Hepatocyte (in vitro differentiated cells): ENCODE measurements around the gene PHEX. TPM values are rescaled to one million over a fixed set of nuclear protein-coding genes. Genes with fewer than 3 reads are reported as not detected.

Source experiments
- DNase-seq: peaks from one replicate; pipeline ENCODE4 v3.0.0-alpha.2; 2016; ENCODE audit warnings: low spot score
- H2AFZ ChIP-seq: fragments of 200-600 bp; sonication (generic); 2 replicates; pipeline ENCODE4 v1.6.0; 2016; ENCODE audit warnings: antibody characterized with exemption, mild to moderate bottlenecking
- H3K27ac ChIP-seq: fragments of 200-600 bp; sonication (generic); 2 replicates; pipeline ENCODE4 v1.5.1; 2016; ENCODE audit warnings: mild to moderate bottlenecking
- H3K27me3 ChIP-seq: fragments of 200-600 bp; sonication (generic); 2 replicates; pipeline ENCODE4 v1.6.1; 2016
- H3K36me3 ChIP-seq: fragments of 200-600 bp; sonication (generic); replicated peaks from 2 replicates; pipeline ENCODE4 v1.5.1; 2016; ENCODE audit warnings: low read depth; ENCODE audit not compliant: insufficient read depth
- H3K4me1 ChIP-seq: fragments of 200-600 bp; sonication (generic); 2 replicates; pipeline ENCODE4 v1.5.1; 2016; ENCODE audit warnings: mild to moderate bottlenecking, moderate library complexity; ENCODE audit not compliant: insufficient read depth
- H3K4me2 ChIP-seq: fragments of 200-600 bp; sonication (generic); 2 replicates; pipeline ENCODE4 v1.6.0; 2016
- H3K4me3 ChIP-seq: fragments of 200-600 bp; sonication (generic); 2 replicates; pipeline ENCODE4 v1.5.1; 2016; ENCODE audit warnings: mild to moderate bottlenecking
- H3K79me2 ChIP-seq: fragments of 200-600 bp; sonication (generic); 2 replicates; pipeline ENCODE4 v1.6.0; 2017; ENCODE audit warnings: mild to moderate bottlenecking
- H3K9me2 ChIP-seq: fragments of 200-600 bp; sonication (generic); replicated peaks from 2 replicates; pipeline ENCODE4 v1.6.0; 2017; ENCODE audit warnings: mild to moderate bottlenecking; ENCODE audit not compliant: insufficient read depth
- H3K9me3 ChIP-seq: fragments of 200-600 bp; sonication (generic); 2 replicates; pipeline ENCODE4 v1.5.1; 2016; ENCODE audit warnings: low read depth, mild to moderate bottlenecking
- H4K20me1 ChIP-seq: fragments of 200-600 bp; sonication (generic); 2 replicates; pipeline ENCODE4 v1.6.0; 2016; ENCODE audit warnings: mild to moderate bottlenecking; ENCODE audit not compliant: insufficient read depth, poor library complexity, severe bottlenecking
- CTCF ChIP-seq: fragments of 200-600 bp; sonication (generic); IDR thresholded peaks from 2 replicates; pipeline ENCODE4 v1.5.1; 2016; ENCODE audit warnings: antibody characterized with exemption, mild to moderate bottlenecking; ENCODE audit not compliant: poor library complexity
- EZH2 ChIP-seq: fragments of 200-600 bp; sonication (generic); IDR thresholded peaks from 2 replicates; pipeline ENCODE4 v1.6.1; 2016; ENCODE audit warnings: antibody characterized with exemption, mild to moderate bottlenecking, borderline replicate concordance
- EZH2phosphoT487 ChIP-seq: fragments of 200-600 bp; sonication (generic); IDR thresholded peaks from one replicate; pipeline ENCODE4 v1.6.1; 2018; ENCODE audit warnings: antibody characterized with exemption, mild to moderate bottlenecking, low read depth, moderate library complexity; ENCODE audit not compliant: unreplicated experiment, severe bottlenecking
- WGBS: methylation state at CpG from one replicate; pipeline ENCODE4 v1.1.6; 2016; ENCODE audit warnings: low lambda C conversion rate; ENCODE audit errors: missing lambda C conversion rate; 5-methylcytosine and 5-hydroxymethylcytosine counted together
- polyA plus RNA-seq: library from polyadenylated mRNA; unstranded; fragments of >200 nt; fragmentation: Nextera tagmentation; extraction: Ambion mirVana; gene quantifications from 2 replicates; pipeline ENCODE4 v1.2.1, GENCODE V29; 2016
- total RNA-seq: library from RNA; depleted of rRNA; stranded (reverse); fragments of >200 nt; gene quantifications from 2 replicates; pipeline ENCODE4 v1.2.3, GENCODE V29; 2014

PHEX gene
- total and polyA plus RNA-seq, 2 experiments from 2014 or later, result 0.05 to 0.27 TPM

- H3K27me3 ChIP-seq, result no peaks in the 10 kb centered on the region
- H3K27ac ChIP-seq, result no peak overlapping the region
- DNase-seq, result no peak
- no peaks in the 10 kb centered on the region for H3K79me2 ChIP-seq
- H4K20me1 ChIP-seq, result no peaks in the 10 kb centered on the region
- H3K9me2 ChIP-seq, result no peaks in the 10 kb centered on the region
- TF ChIP-seq EZH2phosphoT487 (no peak), EZH2 (no peak), CTCF (no peak)
- H2AFZ ChIP-seq, result no peak overlapping the region
- peaks cover 2% of the 10 kb centered on the region for H3K4me1 ChIP-seq
- no peaks in the 10 kb centered on the region for H3K36me3 ChIP-seq
- no peak overlapping the region for H3K4me2 ChIP-seq
- no peaks in the 10 kb centered on the region for H3K9me3 ChIP-seq
- no peak overlapping the region for H3K4me3 ChIP-seq
- WGBS, result 77% methylated on average over 3 of the region's 3 CpGs
These were observed 131.2 kb downstream of the PHEX start for GRCh38 chrX:22163326-22163725.

- no peaks in the 10 kb centered on the region for H4K20me1 ChIP-seq
- H3K27ac ChIP-seq, result no peak overlapping the region
- no peaks in the 10 kb centered on the region for H3K36me3 ChIP-seq
- no peaks in the 10 kb centered on the region for H3K9me2 ChIP-seq
- no peaks in the 10 kb centered on the region for H3K9me3 ChIP-seq
- H3K27me3 ChIP-seq, result no peaks in the 10 kb centered on the region
- H3K79me2 ChIP-seq, result no peaks in the 10 kb centered on the region
- no peak overlapping the region for H3K4me2 ChIP-seq
- 48% methylated on average over 3 of the region's 3 CpGs for WGBS
- no peak for TF ChIP-seq CTCF
- no peak for TF ChIP-seq EZH2
- TF ChIP-seq EZH2phosphoT487, result no peak
- peaks cover 2% of the 10 kb centered on the region for H3K4me1 ChIP-seq
- no peak overlapping the region for H3K4me3 ChIP-seq
- no peak overlapping the region for H2AFZ ChIP-seq
- no peak for DNase-seq
These were observed 132.8 kb downstream of the PHEX start for GRCh38 chrX:22164770-22165388.

- no peaks in the 10 kb centered on the region for H3K36me3 ChIP-seq
- H3K4me1 ChIP-seq, result peaks cover 2% of the 10 kb centered on the region
- no peaks in the 10 kb centered on the region for H3K9me2 ChIP-seq
- H3K79me2 ChIP-seq, result no peaks in the 10 kb centered on the region
- H3K4me2 ChIP-seq, result no peak overlapping the region
- no peak overlapping the region for H3K4me3 ChIP-seq
- H4K20me1 ChIP-seq, result no peaks in the 10 kb centered on the region
- H2AFZ ChIP-seq, result no peak overlapping the region
- H3K27ac ChIP-seq, result no peak overlapping the region
- WGBS, result 75% methylated on average over 4 of the region's 4 CpGs
- H3K9me3 ChIP-seq, result no peaks in the 10 kb centered on the region
- TF ChIP-seq CTCF (no peak), EZH2phosphoT487 (no peak)
- no peak for DNase-seq
- H3K27me3 ChIP-seq, result no peaks in the 10 kb centered on the region
These were observed 133.8 kb downstream of the PHEX start for GRCh38 chrX:22165732-22166457.
